NCI-H2196 treated with DMSO at 0.1 percent for 48 hours (cell line): ENCODE data around the gene XYLT1.

ENCODE experiments used
- DNase-seq: peaks from one replicate; lab custom pipeline; 2025; ENCODE audit not compliant: unreplicated experiment; lab: John Stamatoyannopoulos, UW

The XYLT1 gene

DNA sequence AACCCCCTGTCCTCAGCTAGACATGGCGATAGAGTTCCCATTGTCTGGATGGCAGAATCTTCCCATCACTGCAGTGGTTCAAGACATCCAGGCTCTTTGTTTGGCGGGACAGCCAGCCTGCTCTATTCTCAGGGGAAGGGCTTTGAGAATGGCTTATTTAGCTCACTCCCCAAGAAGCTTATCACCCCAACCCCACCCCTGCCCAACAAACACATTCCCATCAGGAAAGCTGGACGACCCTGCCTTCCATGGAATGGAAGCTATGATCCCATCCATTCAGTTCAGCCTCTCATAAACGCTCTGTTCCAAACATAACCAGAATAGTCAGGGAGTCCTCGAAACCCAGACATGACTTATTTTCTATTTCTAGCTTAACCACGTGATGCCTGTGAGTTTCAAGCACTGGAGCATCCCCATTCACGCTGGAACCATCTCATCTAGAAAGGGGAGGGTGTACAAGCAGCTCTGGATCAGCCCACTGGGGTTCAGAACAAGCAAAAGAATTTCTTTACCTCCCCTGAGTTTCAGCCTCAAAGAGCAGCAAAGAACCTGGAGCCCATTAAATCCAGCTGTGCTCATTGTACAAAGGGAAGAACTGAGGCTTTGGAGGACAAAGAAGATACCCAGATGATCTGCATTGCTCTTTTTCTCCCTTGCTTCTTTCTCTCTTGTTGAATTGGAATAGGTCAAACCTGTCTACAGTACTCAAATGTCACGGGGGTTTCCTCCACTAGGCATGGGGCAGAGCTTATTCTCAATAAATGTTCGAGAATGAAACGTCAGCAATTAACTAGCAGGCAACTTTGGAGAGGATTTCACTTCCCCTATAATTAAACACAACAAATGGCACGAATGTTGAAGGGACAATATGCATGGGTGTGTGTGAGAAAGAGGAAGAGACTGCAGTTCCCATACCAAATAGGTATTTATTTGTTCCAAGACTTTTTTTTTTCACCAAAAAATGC is 93.1 kb downstream of the XYLT1 start:
- no peak for DNase-seq

DNA sequence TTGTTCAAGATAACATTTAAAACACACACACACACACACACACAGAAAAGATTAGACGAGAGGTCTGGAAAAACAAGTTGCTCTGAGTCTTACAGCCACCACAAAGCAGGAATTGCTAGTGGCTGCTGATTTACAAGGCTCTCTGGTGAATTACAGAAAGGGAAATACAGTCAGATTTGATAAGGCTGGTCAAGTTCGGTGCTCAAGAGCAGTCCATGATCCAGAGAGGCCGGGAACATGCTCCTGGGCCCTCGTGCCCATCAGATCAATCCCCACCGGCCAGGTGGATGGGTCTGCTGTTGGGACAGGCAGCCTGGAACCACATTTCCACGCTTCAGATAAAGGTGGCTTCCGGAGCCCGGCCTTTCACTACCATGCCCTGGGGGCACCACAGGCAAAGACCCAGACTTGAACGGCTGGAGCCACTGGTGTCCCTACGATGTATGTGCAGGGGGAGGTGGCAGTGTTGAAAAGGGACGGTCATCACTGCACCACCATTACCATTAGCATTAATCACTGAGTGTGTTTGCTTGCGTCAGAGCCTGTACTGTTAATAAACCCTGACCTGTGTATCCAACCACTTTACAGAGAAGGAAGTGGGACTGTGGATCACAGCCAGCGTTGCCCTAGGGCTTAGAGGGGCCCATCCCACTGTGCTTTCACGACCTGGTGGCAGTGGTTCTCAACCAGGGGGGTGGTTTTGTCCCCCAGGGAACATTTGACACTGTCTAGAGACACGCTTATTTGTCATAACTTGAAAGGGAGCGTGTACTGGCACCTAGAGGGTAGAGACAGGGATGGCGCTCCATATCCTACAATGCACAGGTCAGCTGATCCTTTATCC is 95.1 kb downstream of the XYLT1 start:
- no peak for DNase-seq

DNA sequence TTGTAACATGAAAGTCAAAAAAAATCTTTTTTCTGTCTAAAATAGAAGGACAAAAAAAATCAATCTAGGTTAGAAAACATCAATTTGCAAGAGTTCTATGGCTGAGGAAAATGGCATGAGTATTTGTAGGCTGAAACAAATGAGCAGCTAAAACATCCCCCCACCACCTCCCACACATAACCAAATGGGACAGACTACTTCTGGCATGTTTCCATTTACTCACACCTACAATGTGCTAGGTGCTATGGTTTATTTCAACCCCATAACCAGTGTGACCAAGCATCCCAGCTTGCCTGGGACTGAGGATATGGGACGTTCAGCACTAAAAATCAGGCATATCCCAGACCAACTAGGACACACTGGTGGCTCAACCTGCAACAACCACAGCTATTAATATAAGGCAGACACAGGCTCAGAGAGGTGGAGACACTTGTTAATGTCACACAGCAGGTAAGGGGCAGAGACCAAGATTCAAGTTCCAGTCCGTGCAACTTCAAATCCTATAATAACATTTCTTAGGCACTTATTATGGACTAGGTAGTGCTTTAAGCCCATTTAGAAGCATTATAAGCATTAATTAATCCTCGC is 96.0 kb downstream of the XYLT1 start:
- DNase-seq: no peak

DNA sequence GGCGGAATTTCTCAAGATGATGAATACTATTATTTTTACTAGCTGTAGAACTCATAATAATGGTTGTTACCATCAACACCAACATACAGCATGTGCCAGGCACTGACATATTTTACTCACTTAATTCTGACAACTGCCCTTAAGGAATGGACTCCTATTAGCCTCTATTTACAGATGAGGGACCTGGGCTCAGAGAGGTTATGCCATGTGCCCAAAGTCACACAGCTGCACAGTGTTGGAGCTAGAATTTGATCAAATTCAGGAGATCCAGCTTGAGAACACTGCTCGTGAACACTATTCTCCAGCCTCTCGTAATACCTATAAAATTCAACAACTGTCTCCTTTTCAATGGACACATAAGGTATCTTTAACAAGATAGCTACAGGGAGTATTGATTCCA is 97.2 kb downstream of the XYLT1 start:
- no peak for DNase-seq

DNA sequence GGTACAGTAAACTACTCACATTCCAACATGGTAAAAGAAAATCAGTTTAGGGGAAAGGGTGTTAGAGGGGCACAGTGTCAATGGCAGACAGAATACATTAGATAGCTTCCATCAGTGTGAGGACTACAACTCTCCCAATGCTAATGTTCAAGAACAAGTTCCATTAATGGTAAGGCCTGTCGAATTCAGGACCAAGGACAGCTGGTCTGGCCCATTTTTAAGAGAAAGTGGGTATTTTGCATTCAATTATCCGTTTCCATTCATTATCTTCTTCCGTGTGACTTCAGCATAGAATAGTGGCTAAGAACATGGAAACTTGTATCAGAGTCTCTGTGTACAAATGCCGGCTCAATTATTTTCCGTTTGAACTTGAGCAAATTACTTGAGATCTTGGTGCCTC is 98.4 kb downstream of the XYLT1 start:
- no peak for DNase-seq

DNA sequence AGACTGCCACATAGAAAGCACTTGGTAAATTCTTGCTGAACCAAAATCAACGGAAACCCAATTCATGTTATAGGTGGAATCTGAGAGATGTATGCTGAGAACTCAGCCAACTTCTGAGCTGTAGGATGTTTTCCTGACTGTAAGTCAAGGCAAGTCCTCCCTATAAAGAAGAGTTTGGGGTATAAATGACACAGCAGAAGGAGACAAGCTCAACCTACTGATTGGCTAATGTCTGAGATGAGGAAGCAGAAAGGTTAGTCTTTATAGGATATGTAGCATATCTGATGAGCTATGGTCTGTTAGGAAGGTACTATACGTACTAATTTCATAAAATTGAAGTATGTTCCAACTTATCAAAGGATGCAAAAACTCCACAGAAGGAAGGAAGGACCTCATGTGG is 99.5 kb downstream of the XYLT1 start:
- DNase-seq: no peak

DNA sequence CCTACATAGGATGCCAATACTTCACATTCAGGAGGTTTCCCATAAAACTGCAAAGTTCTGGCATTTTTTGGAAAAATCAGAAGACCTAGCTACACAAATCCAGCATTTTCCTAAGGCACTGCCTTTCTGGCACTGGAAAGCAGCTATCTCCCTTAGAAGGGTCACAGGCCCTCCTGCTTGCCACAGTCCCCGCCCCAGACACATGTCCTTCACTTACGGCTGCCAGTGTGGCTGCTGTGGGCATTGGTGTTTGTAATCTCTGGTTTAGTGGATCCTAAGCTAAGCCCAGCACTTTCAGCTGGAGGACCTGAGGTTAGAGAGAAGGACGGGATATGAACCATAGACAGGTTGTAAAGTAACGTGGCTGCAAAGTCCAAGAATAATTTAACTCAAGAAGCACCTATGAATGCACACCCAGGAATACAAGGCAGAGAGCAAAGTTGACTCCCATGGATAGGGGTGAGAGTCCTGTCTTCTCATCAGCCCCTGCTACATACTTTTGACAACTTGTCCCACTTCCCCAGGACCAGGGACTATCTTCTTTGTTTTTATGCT is 100.0 kb downstream of the XYLT1 start:
- no peak for DNase-seq

DNA sequence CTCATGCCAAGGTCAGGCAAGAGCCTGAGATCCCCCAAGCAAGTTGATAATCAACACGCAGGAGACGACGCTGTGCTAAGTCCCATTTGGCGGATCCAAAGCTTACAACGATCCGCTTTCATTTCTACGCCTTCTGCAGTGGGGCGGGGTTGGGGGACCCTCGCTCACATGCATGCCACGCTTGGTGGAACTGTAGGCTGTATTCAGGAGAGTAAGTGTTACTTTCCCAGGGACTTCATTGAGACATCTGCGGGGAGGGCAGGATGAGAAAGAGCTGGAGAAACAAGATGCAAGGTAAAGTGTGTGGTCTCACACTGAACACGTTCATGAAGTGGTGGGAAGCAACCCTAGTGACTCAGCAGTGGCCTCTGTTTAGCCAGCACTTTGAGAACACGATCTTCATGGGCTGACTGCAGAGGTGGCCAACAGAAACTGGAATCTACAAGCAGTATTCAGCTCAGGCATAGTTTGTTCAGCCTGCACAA is 100.5 kb downstream of the XYLT1 start:
- no peak for DNase-seq

DNA sequence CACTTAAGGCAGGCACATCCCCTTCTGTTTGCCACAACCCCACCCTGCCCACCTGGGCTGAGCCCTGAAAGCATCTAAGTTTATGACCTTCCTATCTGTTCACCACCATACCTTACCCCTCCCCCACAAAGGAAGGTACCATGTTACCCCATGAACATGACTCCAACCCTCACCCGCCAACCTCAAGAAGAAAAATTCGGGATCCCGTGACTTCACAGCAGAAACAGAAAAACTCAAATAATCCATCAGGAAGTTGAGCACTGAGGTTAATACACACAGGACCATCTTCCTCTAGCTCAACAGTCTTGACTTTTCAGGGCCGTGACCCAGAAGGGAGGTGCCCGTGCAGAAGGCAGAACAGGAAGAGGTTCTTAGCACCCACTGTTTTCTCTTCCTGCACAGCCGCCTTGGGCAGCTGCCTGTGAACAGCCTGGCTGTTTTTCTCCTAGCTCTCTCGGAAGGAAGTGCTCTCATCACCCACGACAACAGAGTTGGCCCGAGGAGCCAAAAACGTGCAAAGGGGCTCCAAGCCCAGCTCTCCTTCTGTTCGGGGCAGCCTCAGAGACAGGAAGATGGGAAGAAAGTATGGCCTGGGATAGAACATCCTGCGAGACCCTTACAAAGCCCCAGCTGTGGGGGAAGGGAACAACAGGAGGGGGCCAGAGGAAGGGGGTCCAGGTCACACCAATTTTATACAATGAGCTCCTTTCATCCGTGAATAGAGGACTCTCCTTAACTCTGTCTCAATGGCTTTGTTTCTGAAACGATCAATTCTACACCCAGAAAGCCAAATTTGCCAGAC is 101.1 kb downstream of the XYLT1 start:
- no peak for DNase-seq

DNA sequence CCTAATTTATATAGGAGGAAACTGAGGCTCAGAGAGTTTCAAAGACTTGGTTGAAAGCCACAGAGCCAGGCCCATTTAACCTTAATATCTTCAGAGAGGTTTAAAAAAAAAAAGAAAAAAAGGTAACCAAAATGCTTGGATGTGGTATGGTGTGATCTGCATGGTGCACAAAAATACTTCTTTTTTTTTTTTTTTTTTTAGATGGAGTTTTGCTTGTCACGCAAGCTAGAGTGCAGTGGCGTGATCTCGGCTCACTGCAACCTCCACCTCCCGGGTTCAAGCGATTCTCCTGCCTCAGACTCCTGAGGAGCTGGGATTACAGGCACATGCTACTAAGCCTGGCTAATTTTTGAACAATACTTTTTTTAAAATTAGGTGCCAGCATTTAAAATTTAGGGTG is 101.8 kb downstream of the XYLT1 start:
- no peak for DNase-seq

DNA sequence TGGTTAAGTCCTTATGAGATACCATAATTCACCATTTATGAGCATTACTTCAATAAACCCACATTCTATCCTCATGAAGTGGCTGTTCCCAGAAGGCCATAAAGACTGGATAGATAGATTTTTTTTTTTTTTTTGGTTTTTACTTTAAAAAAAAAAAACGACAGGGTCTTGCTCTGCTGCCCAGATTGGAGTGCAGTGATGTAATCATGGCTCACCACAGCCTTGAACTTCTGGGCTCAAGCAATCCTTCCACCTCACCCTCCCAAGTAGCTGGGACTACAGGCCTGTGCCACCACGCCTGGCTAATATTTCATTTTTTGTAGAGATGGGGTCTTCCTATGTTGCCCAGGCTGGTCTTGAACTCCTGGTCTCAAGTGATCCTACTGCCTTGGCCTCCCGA is 102.3 kb downstream of the XYLT1 start:
- DNase-seq: no peak

DNA sequence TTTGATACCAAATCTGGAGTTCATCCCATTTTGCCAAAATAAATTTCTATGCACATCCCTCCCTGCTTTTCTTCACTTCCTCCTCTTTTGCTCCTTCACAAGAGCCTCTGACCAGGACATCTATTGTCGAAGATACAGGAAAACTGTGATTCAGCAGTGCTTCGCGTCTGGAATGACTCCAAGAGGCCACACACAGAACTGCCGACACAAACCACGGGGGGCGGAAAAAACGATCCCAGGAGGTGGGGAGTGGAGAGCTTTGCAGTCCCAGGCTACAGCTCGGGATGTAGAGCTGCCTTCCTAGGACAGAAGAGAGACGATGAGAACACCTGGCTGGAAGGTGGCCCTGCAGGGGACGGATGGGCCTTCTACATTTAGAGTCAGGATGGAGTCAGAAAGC is 102.8 kb downstream of the XYLT1 start:
- DNase-seq: no peak

DNA sequence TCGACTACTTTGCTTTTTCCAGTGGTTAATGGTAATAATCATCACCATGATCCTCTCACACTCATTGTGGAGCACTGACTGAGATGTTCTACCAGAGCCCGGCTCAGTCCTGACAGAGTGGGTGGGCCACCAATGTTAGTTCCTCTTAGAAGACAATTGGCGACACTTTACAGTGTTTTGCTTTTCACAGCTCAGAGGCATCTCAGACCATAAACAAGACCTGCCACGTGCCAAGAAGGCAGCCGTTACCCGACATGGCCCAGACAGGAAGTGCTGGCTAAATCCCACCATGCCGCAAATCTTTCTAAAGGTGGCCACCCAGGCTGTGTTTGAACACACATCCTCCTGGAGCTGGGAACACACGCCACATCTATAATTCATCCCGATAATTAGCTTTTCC is 103.7 kb downstream of the XYLT1 start:
- DNase-seq: no peak

DNA sequence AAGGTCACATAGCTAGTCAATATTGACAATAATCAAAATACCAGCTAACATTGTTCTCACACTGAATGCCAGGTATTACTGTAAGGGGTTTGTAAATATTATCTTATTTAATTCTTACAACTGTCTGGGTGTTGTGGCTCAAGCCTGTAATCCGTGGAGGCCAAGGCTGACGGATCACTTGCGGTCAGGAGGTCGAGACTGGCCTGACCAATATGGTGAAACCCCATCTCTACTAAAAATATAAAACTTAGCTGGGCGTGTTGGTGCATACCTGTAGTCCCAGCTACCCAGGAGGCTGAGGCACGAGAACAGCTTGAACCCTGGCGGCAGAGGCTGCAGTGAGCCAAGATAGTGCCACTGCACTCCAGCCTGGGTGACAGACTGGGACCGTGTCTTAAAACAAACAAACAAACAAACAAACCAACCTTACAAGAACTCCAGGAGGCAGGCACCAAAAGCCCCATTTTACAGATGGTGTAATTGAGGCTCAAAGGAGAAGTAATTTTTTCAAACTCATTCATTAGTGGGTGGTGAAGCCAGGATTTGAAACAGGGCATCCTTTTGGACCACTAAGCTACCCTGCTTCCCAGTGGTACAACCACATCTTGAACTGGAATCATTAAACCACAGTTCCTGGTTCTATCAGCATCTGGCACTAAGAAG is 104.3 kb downstream of the XYLT1 start:
- DNase-seq: no peak

DNA sequence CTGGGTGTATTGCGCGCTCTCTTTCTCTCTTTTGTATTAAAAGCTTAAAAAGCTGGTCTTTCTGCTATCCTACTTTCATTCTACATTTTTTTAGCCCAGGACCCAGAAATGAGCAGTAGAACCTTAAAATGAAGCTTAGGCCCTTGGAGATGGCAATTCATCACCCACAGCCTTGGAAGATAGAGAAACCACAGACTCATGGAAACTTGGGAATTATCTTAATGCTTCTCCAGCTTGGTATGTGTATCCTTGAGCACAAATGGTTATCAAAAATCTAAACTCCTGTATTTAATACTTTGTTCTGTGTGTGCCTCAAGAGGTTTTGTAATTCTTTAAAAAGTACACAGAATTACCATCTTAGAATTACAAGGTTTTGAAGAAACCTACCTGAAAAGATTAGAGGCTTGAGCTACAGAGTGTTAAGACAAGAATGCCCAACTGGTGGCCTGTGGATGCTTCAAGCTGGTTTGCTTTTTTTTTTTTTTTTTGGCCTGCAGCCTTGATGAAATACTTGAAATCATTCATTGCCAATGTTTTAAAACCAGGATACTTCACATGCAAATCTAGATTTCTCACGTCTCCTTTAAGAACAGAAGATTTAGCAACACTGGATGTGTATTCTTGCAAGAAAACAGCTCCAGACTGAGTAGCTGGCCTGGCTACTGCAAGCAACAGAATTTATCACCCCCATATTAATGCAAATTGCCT is 105.0 kb downstream of the XYLT1 start:
- DNase-seq: no peak

DNA sequence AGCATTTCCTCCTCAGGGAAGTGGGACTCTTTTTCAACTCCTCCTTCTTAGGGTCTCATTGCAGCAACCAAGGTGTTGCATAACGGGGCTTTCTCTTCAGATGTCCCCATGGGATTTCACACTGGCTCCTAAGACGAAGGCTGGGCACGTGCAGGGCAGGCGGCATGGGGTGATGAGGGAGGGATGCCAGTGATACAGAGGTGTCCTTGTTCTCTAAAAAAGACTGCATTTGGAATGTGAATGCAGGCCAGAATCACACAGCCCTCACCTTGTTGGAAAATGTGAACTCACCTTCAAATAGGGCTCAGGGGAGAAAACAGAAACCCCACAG is 105.6 kb downstream of the XYLT1 start:
- DNase-seq: no peak

DNA sequence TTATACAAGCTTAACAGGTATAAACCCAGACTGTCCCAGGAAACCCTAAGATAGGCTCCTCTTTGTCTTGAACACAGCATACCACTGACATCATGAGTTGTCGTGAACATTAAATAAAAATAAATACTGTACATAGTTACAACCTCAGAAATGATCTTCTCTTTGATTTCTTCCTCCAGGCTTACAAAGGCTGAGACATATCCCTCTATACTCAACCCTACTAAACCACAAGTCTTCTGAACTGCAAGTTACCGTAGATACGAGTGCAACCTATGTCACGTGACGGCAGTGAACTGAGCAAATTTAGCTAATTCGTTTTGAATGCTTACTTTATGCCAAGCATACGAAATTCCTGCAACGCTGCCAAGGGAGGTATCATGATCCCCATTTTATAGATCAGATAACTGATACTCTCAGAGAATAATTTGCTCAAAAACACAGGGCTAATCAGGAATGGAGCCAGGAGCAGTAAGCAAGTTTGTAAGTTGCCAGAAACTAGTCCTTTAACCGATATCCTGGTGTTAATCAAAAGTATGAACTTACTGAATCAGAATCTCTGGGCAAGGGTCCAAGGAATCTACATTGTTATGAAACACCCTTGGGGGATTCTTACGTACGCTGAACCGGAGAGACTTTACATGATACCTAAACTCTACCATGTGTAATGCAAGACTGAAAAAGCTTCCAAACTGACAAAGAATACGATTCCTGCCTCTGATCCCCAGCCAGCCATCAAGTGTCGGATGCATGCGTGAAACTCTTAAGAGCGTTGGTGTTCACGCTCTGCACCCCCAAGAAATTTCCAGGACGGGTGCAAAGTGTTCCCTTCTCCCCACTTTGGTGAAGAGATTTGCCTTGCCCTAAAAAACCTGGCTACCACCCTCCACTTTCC is 106.2 kb downstream of the XYLT1 start:
- peak; percentile 27 for DNase-seq

DNA sequence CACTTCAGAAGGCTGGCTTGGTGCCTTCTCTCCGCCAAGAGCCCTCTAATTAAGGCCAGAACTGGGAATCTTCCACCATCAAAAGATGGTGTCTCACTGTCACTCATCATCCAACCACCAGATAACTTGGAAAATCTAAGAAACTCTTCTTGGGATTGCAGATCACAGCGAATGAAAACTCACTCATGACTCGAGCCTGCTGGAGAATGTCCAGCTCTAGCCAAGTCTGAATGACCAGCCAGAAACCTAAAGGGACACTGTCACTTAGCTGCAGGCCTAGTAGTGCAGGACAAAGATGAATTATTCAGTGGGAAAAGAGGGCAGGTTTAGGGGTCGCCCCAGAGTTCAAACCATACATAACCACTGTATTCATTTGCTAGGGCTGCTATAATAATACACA is 107.8 kb downstream of the XYLT1 start:
- DNase-seq: no peak
